Calu3 (cell line): ENCODE data around the gene SAG. TPM values are rescaled to one million over a fixed set of nuclear protein-coding genes. Genes with fewer than 3 reads are reported as not detected.

Experiments
- BruUV-seq: library from RNA; stranded (reverse); fragments of 400-500 nt; replicated peaks from 2 replicates; lab custom pipeline; 2021; lab: Mats Ljungman, UMichigan
- CTCF ChIA-PET: fragments of 300-600 bp; sonication (Branson Sonifier 250); formaldehyde crosslinking; loops from one replicate; lab custom pipeline; 2022; ENCODE audit warnings: antibody characterized with exemption; lab: Charles Lee
- DNase-seq: peaks from one replicate; pipeline ENCODE4 v3.0.0; 2022
- H3K27ac Mint-ChIP-seq: one replicate; pipeline ENCODE4 v1.8.0; 2022; ENCODE audit warnings: mixed read lengths; ENCODE audit not compliant: unreplicated experiment
- H3K27me3 Mint-ChIP-seq: one replicate; pipeline ENCODE4 v1.8.0; 2022; ENCODE audit warnings: mixed read lengths; ENCODE audit not compliant: unreplicated experiment
- H3K36me3 Mint-ChIP-seq: one replicate; pipeline ENCODE4 v1.8.0; 2022; ENCODE audit warnings: mild to moderate bottlenecking, moderate library complexity, mixed read lengths; ENCODE audit not compliant: insufficient read depth, unreplicated experiment
- H3K4me1 Mint-ChIP-seq: one replicate; pipeline ENCODE4 v1.8.0; 2022; ENCODE audit warnings: mild to moderate bottlenecking, low read depth, mixed read lengths; ENCODE audit not compliant: unreplicated experiment
- H3K4me3 Mint-ChIP-seq: one replicate; pipeline ENCODE4 v1.8.0; 2022; ENCODE audit warnings: mild to moderate bottlenecking, low read depth, moderate library complexity, mixed read lengths; ENCODE audit not compliant: unreplicated experiment
- H3K9me3 Mint-ChIP-seq: one replicate; pipeline ENCODE4 v1.8.0; 2022; ENCODE audit warnings: low read depth, mixed read lengths; ENCODE audit not compliant: unreplicated experiment
- CTCF ChIP-seq: fragments of 200-600 bp; IDR thresholded peaks from one replicate; pipeline ENCODE4 v1.8.0; 2022; ENCODE audit warnings: antibody characterized with exemption; ENCODE audit not compliant: unreplicated experiment
- intact Hi-C: fragments of 100-400 bp; cut with micrococcal nuclease; formaldehyde crosslinking; loops from one replicate; pipeline ENCODE4 v1.10.0; 2022; ENCODE audit not compliant: unreplicated experiment
- total RNA-seq: library from RNA; stranded (reverse); gene quantifications from 2 replicates; pipeline ENCODE4 v1.2.3, GENCODE V29; 2022

Gene SAG
- total RNA-seq, 1 experiment from 2014 or later, result not detected

GRCh38 chr2:233369462-233369861 is 61.8 kb downstream of the SAG start:
- no peaks in the 10 kb centered on the region for H3K4me1 Mint-ChIP-seq
- TF ChIP-seq CTCF, result no peak
- no peaks in the 10 kb centered on the region for H3K9me3 Mint-ChIP-seq
- no TSS peak for BruUV-seq
- CTCF ChIA-PET, result no interaction called here
- no peaks in the 10 kb centered on the region for H3K36me3 Mint-ChIP-seq
- no peaks in the 10 kb centered on the region for H3K27me3 Mint-ChIP-seq
- no peak overlapping the region for H3K27ac Mint-ChIP-seq
- no peak for DNase-seq
- intact Hi-C loops, result no loop called here
- H3K4me3 Mint-ChIP-seq, result no peak overlapping the region

GRCh38 chr2:233369897-233370685 is 62.5 kb downstream of the SAG start:
- DNase-seq, result no peak
- Mint-ChIP-seq H3K9me3 (no peaks in the 10 kb centered on the region), H3K27ac (no peak overlapping the region), H3K27me3 (no peaks in the 10 kb centered on the region), H3K4me3 (no peak overlapping the region), H3K36me3 (no peaks in the 10 kb centered on the region), H3K4me1 (no peaks in the 10 kb centered on the region)
- intact Hi-C loops, result no loop called here
- no peak for TF ChIP-seq CTCF
- no TSS peak for BruUV-seq
- CTCF ChIA-PET, result interaction anchor here (1.1 kb wide), 1 partner anchor 13 kb away, joined by 4 read pairs; no protein-coding TSS in a partner anchor

- CTCF ChIA-PET, result interaction anchor here (0.5 to 1.1 kb wide), 2 partner anchors 15 to 72 kb away, joined by 3 to 4 read pairs; no protein-coding TSS in a partner anchor
- H3K27me3 Mint-ChIP-seq, result no peaks in the 10 kb centered on the region
- no peaks in the 10 kb centered on the region for H3K4me1 Mint-ChIP-seq
- H3K36me3 Mint-ChIP-seq, result no peaks in the 10 kb centered on the region
- H3K9me3 Mint-ChIP-seq, result no peaks in the 10 kb centered on the region
- no peak for DNase-seq
- no peak overlapping the region for H3K4me3 Mint-ChIP-seq
- H3K27ac Mint-ChIP-seq, result no peak overlapping the region
- no peak for TF ChIP-seq CTCF
- intact Hi-C loops, result no loop called here
- no TSS peak for BruUV-seq
Observed at GRCh38 chr2:233371641-233372040, 64.0 kb downstream of the SAG start.

- Mint-ChIP-seq H3K36me3 (no peaks in the 10 kb centered on the region), H3K9me3 (no peaks in the 10 kb centered on the region), H3K27me3 (no peaks in the 10 kb centered on the region), H3K4me1 (no peaks in the 10 kb centered on the region), H3K4me3 (no peak overlapping the region), H3K27ac (no peak overlapping the region)
- no peak for DNase-seq
- CTCF ChIA-PET, result interaction anchor here (0.6 kb wide), 1 partner anchor 403 kb away, joined by 3 read pairs; no protein-coding TSS in a partner anchor
- BruUV-seq, result no TSS peak
- intact Hi-C loops, result no loop called here
- TF ChIP-seq CTCF, result no peak
Observed at GRCh38 chr2:233372855-233373254, 65.2 kb downstream of the SAG start.
